Liver (tissue), 9 donors: ENCODE measurements around the gene TMLHE. TPM values are rescaled to one million over a fixed set of nuclear protein-coding genes. Genes with fewer than 3 reads are reported as not detected.

Experiments
- DNase-seq: peaks from one replicate; pipeline ENCODE4 v3.0.0-alpha.2; 2017; ENCODE audit warnings: low spot score
- H3K27ac ChIP-seq, 2 donors: one replicate each; pipeline ENCODE4 v1.7.0; 2013; ENCODE audit warnings: inconsistent platforms in 2 of 2, low read length in 2 of 2, control low read depth in 1 of 2, low read depth in 1 of 2, mild to moderate bottlenecking in 1 of 2
- H3K27me3 ChIP-seq, 4 donors: one replicate each; pipeline versions ENCODE4 v1.6.1 to v1.7.0; 2013; ENCODE audit warnings: low read length in 3 of 4, inconsistent platforms in 1 of 4, mild to moderate bottlenecking in 1 of 4, moderate library complexity in 1 of 4; ENCODE audit not compliant: control insufficient read depth in 4 of 4, insufficient read depth in 4 of 4
- H3K36me3 ChIP-seq, 4 donors: one replicate each; pipeline versions ENCODE4 v1.6.1 to v1.7.0; 2013; ENCODE audit warnings: low read length in 3 of 4, mild to moderate bottlenecking in 3 of 4, low read depth in 1 of 4, moderate library complexity in 1 of 4; ENCODE audit not compliant: control insufficient read depth in 4 of 4, insufficient read depth in 3 of 4
- H3K4me1 ChIP-seq, 4 donors: one replicate each; pipeline versions ENCODE4 v1.6.1 to v1.7.0; 2013; ENCODE audit warnings: low read length in 3 of 4, mild to moderate bottlenecking in 3 of 4, moderate library complexity in 1 of 4; ENCODE audit not compliant: control insufficient read depth in 4 of 4, insufficient read depth in 4 of 4
- H3K4me3 ChIP-seq, 3 donors: one replicate each; pipeline versions ENCODE4 v1.6.1 to v1.7.0; 2013; ENCODE audit warnings: low read length in 3 of 3, control low read depth in 1 of 3, low read depth in 1 of 3, mild to moderate bottlenecking in 1 of 3
- H3K9ac ChIP-seq, 2 donors: one replicate each; pipeline ENCODE4 v1.7.0; 2013; ENCODE audit warnings: low read length in 2 of 2, mild to moderate bottlenecking in 2 of 2, moderate library complexity in 2 of 2, control low read depth in 1 of 2, low read depth in 1 of 2
- H3K9me3 ChIP-seq, 4 donors: one replicate each; pipeline versions ENCODE4 v1.6.1 to v1.7.0; 2013; ENCODE audit warnings: low read length in 3 of 4; ENCODE audit not compliant: control insufficient read depth in 4 of 4
- GABPA ChIP-seq, 2 donors: IDR thresholded peaks in 1 of 2; conservative IDR thresholded peaks in 1 of 2; 2 replicates each; pipeline ENCODE4 v1.6.1; 2016; ENCODE audit warnings: antibody characterized with exemption in 2 of 2, mild to moderate bottlenecking in 1 of 2, moderate library complexity in 1 of 2
- HNF4A ChIP-seq, 2 donors: conservative IDR thresholded peaks; 2 replicates each; pipeline ENCODE4 v1.6.1; 2016; ENCODE audit warnings: antibody characterized with exemption in 2 of 2, mild to moderate bottlenecking in 2 of 2
- HNF4G ChIP-seq: IDR thresholded peaks from 2 replicates; pipeline ENCODE4 v1.6.1; 2016; ENCODE audit warnings: antibody characterized with exemption
- JUND ChIP-seq, 2 donors: IDR thresholded peaks; 2 replicates each; pipeline ENCODE4 v1.6.1; 2016; ENCODE audit warnings: antibody characterized with exemption in 2 of 2
- MAX ChIP-seq: IDR thresholded peaks from 2 replicates; pipeline ENCODE4 v1.6.1; 2016; ENCODE audit warnings: antibody characterized with exemption
- NR2F2 ChIP-seq: IDR thresholded peaks from 2 replicates; pipeline ENCODE4 v1.6.1; 2016; ENCODE audit warnings: antibody characterized with exemption
- RXRA ChIP-seq, 2 donors: IDR thresholded peaks; 2 replicates each; pipeline ENCODE4 v1.6.1; 2017 to 2018; ENCODE audit warnings: antibody characterized with exemption in 2 of 2, mild to moderate bottlenecking in 1 of 2
- TAF1 ChIP-seq: conservative IDR thresholded peaks from 2 replicates; pipeline ENCODE4 v1.6.1; 2016; ENCODE audit warnings: antibody characterized with exemption, mild to moderate bottlenecking
- ZBTB33 ChIP-seq: IDR thresholded peaks from 2 replicates; pipeline ENCODE4 v1.6.1; 2016; ENCODE audit warnings: antibody characterized with exemption
- polyA plus RNA-seq, 2 donors: library from polyadenylated mRNA; stranded (reverse) in 1 of 2; unstranded in 1 of 2; fragments of 200-250 nt in 1 of 2; fragments of >200 nt in 1 of 2; fragmentation: Nextera tagmentation in 1 of 2; extraction: Ambion mirVana in 1 of 2; gene quantifications; one replicate each; pipeline versions ENCODE4 v1.2.1 to v1.2.3, GENCODE V29; 2013 to 2015
- total RNA-seq, 2 donors: library from RNA; depleted of rRNA; stranded (reverse); fragments of >200 nt; gene quantifications; one replicate each; pipeline ENCODE4 v1.2.3, GENCODE V29; 2014
- TF ChIP-seq, protein P1 (sequence below): fragments of 150-350 bp; IDR thresholded peaks from 2 replicates; pipeline ENCODE4 v1.5.1; 2017; ENCODE audit warnings: improper control_type of control experiment, low read depth, low read length; ENCODE audit not compliant: missing input control
- TF ChIP-seq, protein P2 (sequence below): IDR thresholded peaks from 2 replicates; pipeline ENCODE4 v1.6.1; 2016; ENCODE audit warnings: antibody characterized with exemption, mild to moderate bottlenecking
- donor health status: healthy.
- donor health status: healthy.
- donor health status: healthy.
- donor health status: healthy.
- donor health status: healthy.

The TMLHE gene
- total and polyA plus RNA-seq, 4 donors = 10.4 to 21.3 (median 12.2) TPM

- TF ChIP-seq, protein P1, sequence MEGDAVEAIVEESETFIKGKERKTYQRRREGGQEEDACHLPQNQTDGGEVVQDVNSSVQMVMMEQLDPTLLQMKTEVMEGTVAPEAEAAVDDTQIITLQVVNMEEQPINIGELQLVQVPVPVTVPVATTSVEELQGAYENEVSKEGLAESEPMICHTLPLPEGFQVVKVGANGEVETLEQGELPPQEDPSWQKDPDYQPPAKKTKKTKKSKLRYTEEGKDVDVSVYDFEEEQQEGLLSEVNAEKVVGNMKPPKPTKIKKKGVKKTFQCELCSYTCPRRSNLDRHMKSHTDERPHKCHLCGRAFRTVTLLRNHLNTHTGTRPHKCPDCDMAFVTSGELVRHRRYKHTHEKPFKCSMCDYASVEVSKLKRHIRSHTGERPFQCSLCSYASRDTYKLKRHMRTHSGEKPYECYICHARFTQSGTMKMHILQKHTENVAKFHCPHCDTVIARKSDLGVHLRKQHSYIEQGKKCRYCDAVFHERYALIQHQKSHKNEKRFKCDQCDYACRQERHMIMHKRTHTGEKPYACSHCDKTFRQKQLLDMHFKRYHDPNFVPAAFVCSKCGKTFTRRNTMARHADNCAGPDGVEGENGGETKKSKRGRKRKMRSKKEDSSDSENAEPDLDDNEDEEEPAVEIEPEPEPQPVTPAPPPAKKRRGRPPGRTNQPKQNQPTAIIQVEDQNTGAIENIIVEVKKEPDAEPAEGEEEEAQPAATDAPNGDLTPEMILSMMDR = no peak
- TF ChIP-seq ZBTB33 = no peak
- no peak for TF ChIP-seq HNF4A (conservative IDR thresholded peaks at IDR 0.05)
- TF ChIP-seq NR2F2 = no peak
- no peak for TF ChIP-seq TAF1
Observed at GRCh38 chrX:155592981-155593380, 19.8 kb downstream of the TMLHE start (continued).

DNA sequence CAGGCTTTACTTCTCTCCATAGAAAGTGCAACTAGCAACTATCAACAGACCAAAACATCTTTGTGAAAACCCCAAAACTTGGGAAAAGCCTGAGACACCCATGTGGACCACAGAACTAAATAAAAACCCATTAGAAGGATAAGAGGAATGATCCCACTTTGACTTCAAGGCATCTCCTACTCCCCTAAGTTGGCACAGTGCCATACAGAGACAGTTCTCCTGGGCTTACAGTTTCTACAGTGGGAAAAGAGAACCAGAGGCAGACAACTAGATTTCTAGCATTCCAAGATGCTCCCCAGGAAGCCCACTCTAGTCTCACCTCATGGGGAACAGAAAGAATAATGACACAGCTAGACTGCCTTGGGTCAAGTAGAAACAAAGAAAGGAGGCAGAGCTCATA, 20.4 kb downstream of the TMLHE start:
- H3K4me1 ChIP-seq = no peaks in the 10 kb centered on the region
- no peak overlapping the region for H3K27ac ChIP-seq
- H3K9ac ChIP-seq = no peak overlapping the region
- H3K4me3 ChIP-seq = no peak overlapping the region
- H3K9me3 ChIP-seq = peaks cover 0 to 4% (median 0%) of the 10 kb centered on the region in 4 donors
- DNase-seq = no peak
- TF ChIP-seq HNF4G = no peak
- no peak for TF ChIP-seq MAX
- TF ChIP-seq, protein P1 = no peak
- TF ChIP-seq RXRA (IDR thresholded peaks at IDR 0.05) = no peak
- TF ChIP-seq, protein P2, sequence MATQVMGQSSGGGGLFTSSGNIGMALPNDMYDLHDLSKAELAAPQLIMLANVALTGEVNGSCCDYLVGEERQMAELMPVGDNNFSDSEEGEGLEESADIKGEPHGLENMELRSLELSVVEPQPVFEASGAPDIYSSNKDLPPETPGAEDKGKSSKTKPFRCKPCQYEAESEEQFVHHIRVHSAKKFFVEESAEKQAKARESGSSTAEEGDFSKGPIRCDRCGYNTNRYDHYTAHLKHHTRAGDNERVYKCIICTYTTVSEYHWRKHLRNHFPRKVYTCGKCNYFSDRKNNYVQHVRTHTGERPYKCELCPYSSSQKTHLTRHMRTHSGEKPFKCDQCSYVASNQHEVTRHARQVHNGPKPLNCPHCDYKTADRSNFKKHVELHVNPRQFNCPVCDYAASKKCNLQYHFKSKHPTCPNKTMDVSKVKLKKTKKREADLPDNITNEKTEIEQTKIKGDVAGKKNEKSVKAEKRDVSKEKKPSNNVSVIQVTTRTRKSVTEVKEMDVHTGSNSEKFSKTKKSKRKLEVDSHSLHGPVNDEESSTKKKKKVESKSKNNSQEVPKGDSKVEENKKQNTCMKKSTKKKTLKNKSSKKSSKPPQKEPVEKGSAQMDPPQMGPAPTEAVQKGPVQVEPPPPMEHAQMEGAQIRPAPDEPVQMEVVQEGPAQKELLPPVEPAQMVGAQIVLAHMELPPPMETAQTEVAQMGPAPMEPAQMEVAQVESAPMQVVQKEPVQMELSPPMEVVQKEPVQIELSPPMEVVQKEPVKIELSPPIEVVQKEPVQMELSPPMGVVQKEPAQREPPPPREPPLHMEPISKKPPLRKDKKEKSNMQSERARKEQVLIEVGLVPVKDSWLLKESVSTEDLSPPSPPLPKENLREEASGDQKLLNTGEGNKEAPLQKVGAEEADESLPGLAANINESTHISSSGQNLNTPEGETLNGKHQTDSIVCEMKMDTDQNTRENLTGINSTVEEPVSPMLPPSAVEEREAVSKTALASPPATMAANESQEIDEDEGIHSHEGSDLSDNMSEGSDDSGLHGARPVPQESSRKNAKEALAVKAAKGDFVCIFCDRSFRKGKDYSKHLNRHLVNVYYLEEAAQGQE = no peak
- TF ChIP-seq NR2F2 = no peak
- TF ChIP-seq GABPA (IDR thresholded peaks at IDR 0.05 in 1 of 2, conservative IDR thresholded peaks at IDR 0.05 in 1 of 2) = no peak
- no peak for TF ChIP-seq ZBTB33
- TF ChIP-seq JUND (IDR thresholded peaks at IDR 0.05) = no peak
- H3K27me3 ChIP-seq = no peaks in the 10 kb centered on the region
- peaks cover 0 to 3% (median 0%) of the 10 kb centered on the region in 4 donors for H3K36me3 ChIP-seq
